Stimulated activated CD8-positive, alpha-beta memory T cell treated with anti-CD3 and anti-CD28 coated beads, Interleukin-4, amount 100 ng/mL, for 24 hours (primary cell): ENCODE data around the gene GSTA3.
"Not testable (repeated sequence)": the region's sequence is repeated elsewhere in the genome, so short reads cannot be mapped to it uniquely, and the experiment has no call there.

Source experiments
- DNase-seq: peaks from one replicate; pipeline ENCODE4 v3.0.0-alpha.2; 2020; ENCODE audit warnings: low read depth

The GSTA3 gene

DNA sequence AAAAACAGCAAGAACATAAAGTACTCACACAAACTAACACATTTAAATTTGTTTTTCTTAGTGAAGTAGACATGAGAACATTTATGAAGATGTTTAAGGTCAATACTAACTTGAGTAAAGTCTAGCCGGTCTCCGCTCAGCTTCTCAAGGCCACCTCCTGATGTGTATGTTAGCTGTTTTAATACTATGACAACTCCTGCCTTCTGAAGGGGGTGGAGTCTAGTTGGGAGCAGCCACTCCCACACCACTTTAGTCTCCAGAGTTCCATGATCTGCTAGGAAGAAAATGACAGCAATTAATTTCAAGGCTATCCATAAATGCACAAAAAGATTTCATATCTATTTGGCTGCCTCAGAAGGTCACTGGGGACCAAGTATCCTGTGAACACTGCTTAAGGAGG, at the start of gene GSTA3:
GSTA3 (minus strand) TSS at position 168 of the 400 bp plus-strand sequence. CDS start 3,864 bp downstream, outside the sequence.
- DNase-seq: no peak

DNA sequence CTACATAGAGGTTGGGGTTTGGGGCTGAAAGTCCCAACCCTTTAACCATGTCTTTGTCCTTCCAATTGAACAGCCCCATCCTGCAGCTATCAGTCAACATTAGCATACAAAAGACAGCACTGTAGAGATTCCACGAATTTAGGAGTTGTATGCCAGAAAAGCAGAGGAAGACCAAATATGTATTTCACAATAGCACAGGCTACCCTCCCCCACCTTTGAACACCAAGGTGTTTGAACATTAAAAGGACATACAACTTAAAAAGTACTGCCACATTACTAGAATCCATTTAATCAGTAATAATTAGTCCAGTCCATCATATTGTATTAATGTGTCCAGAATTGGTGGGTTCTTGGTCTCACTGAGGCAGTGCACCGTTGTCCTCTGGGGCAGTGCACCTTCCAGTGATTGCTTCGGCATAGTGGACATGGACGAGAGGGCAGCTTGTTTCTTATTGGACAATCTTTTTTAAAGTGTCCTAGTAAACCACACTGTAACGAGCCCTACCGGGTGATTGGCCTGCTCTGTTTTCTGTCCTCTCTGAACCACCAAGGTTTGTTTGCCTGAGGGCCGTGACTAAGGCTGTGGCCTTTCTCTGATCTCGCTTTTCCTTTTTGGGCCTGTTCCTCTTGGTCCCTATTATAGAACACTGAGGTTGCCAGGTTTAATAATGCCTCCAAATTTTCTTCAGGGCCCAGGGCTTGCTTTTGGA, 49.2 kb upstream of the GSTA3 start:
- DNase-seq: no peak

DNA sequence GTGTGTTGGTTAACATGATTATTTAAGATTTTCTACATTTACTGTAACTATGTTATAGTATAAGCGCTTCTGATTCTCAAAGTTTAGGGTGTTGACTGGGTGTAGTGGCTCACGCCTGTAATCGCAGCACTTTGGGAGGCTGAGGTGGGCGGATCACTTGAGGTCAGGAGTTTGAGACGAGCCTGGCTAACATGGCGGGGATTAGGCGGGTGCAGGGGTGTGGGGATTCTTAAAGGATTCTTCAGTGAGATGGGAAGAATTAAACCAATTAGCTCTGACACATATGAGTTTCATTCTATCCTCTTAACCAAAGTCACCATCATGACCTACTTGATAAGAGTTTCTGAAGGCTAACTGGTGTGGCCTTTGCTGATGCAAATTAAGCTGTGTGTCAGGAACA, 46.4 kb upstream of the GSTA3 start:
- DNase-seq: no peak

DNA sequence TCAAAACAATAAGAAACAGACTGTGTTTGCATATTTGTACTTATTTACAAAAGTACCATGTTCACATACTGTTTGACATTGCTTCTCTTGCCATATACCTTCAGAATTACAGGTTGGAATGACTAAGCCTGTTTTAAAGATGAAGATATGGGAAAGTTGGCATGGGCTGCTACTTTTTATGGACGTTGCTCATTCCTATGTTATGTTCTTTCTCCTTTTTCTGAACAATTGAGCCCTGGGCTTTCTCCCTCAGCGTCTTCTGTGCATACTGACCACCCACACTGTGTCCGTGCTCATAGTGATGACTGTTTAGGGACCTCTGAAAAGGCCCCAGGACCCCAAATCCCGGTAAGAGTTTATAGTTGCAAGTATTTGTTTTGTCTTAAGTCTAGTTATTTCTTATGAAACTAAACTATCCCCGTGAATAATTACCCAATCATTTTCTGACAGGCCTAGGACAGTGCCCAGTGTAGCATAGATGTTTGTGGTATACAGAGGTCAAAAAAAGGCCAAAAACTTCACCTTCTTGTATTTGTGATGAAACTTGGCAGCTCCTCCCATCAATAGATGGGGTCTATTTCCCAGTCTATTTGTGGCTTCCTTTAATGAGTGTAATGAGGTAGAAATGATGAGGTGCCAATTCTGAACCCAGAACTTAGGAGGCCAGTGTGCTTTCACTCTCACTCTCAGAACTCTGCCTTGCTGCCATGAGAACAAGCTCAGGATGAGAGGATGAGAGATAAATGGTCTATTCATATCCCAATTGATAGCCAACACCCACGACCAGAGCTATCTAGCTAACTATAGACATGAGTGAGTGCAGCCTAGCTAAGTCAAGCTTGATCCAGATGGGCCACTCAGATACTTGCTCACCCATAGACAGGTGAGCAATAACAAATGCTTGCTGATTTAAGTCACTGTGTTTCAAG, 44.7 kb upstream of the GSTA3 start:
- DNase-seq: no peak

DNA sequence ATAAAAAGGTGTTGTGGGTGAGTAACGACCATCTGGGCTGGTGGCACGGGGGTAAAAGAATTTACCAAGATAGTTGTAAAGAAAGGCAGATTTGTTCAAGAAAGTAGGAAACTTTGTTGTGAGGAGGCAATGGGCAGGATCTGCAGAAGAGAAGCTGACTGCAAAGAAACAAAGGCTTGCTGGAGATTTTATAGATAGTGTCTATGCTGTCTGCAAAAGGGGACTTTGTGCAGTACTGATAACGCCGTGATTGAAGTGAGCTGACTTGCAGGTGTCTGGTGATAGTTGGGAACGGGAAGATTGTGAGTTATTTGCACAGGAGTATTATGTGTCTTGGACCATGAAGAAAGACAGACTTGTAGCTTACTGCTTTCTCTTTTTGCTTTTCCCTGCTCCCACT, 36.8 kb upstream of the GSTA3 start:
- DNase-seq: no peak

DNA sequence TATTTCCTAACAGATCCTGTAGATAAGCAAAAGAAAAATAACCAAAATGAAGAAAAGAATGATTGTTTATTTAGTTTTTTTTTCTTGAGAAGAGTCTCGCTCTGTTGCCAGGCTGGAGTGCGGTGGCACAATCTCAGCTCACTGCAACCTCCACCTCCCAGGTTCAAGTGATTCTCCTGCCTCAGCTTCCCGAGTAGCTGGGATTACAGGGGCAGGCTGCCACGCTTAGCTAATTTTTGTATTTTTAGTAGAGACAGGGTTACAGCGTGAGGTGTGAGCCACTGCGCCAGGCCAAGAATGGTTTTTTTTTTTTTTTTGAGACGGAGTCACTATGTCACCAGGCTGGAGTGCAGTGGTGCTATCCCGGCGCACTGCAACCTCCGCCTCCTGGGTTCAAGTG, 33.3 kb upstream of the GSTA3 start:
- not testable (repeated sequence) for DNase-seq

DNA sequence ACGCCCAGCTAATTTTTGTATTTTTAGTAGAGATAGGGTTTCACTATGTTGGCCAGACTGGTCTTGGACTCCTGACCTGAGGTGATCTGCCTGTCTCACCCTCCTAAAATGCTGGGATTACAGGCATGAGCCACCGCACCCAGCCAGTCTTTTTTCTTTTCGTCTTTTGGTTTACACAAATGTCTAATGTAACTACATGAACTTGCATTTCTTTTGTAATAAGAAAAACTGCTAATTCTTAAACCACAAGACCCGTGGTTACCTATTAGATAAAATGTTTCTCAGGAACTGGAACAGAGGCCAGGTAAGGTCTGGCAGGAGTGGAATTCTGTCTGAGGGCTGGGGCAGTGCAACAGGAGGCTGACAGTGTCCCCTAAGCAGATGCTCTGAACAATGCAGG, 32.7 kb upstream of the GSTA3 start:
- no peak for DNase-seq

DNA sequence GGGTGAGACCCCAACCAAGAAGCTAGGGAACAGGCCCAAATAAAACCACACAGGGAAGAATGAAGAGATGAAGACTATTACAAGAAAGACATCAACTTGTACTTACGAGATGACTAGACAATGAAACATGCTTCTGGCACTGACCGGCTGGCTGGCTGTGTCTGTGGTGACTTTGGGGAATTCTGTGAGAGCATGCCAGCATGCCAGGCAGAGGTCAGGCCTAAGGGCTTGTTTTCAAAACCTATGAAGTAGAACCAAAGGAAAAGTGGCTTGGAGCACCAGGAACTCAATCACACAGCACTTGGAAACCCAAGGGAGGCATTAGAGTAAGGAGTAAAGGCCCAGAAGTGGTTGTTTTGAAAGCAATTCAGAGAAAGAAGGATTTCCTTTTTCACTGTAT, 28.4 kb upstream of the GSTA3 start:
- DNase-seq: no peak

DNA sequence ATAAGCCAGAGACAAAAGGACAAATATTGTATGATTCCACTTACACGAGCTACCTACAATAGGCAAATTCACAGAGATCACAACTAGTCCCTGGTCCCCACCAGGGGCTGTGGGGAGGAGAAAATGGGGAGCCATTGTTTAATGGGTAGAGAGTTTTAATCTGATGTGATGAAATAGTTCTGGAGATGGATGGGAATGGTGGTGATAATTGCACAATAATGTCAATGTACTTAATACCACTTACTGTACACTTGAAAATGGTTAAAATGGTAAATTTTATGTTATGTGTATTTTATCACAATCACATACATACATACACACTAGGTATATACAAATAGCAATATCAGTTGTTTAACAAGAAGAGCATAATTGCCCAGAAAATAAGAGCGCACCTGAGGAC, 24.3 kb upstream of the GSTA3 start:
- DNase-seq: no peak

DNA sequence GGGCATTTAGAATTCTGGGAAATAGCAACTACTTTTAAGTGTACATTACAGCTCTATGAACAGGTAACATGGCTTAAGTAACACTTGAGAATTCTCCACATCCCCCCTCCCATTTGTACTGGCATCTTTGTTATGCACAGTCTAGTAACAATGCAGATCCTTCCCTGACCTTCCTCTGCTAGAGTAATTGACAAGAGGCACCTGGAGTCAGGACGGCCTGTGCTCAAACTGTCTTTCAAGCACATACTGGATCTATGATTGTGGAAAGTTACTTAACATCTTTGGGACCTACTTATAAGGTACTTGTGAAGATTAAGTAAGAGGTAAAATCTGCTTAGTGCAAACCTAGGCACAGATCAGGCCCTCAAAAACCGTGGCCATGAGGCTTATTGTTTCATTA, 21.9 kb upstream of the GSTA3 start:
- DNase-seq: no peak

DNA sequence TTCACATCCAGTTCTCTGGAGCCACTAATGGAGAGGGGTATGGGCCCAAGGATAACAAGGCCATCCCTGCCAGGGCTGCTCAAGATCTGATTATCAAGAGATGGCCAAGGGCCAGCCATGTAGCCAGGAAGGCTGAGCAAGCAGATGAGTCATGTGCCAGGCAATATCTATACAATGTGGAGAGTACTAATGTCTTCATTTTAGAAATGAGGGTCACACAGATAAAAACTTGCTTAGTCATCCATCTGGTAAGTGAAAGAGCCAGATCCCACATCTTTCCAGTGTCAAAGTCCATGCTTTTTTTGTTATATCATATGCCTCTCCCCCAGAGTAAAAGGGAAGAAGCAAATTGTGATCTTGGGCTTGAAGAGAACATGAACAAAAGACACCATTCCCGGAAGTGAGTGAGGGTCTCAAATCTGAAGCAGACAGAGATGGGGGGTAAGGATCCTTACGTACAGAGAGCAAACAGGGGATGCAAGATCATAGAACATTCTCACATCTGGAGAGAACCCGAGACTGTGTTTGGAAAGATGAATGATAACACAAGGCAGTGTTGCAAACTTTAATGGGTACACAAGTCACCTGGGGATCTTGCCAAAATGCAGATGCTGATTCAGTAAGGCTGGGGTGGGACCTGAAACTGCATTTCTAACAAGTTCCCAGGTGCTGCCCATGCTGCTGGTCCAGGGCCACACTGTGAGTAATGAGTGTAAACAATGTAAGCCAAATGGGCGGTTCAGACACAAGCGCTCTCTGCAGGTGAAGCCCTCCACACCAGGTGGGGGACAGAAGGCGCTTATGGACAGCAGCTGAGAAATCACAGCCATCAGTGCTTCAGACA, 20.0 kb upstream of the GSTA3 start:
- DNase-seq: no peak

DNA sequence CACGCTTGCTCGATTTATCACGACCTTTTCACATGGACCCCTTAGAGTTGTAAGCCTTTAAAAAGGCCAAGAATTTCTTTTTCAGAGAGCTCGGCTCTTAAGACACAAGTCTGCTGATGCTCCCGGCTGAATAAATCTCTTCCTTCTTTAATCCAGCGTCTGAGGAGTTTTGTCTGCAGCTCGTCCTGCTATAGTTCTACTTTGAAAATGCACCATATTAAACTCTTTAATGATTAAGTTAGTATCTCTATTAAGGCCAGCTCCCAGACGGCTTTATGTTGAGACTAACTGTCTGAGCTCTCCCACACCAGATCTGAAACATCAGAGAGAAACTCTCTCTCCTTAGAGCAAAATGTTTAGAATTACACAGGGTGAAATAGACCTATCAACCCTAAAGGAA, 18.0 kb upstream of the GSTA3 start:
- no peak for DNase-seq

DNA sequence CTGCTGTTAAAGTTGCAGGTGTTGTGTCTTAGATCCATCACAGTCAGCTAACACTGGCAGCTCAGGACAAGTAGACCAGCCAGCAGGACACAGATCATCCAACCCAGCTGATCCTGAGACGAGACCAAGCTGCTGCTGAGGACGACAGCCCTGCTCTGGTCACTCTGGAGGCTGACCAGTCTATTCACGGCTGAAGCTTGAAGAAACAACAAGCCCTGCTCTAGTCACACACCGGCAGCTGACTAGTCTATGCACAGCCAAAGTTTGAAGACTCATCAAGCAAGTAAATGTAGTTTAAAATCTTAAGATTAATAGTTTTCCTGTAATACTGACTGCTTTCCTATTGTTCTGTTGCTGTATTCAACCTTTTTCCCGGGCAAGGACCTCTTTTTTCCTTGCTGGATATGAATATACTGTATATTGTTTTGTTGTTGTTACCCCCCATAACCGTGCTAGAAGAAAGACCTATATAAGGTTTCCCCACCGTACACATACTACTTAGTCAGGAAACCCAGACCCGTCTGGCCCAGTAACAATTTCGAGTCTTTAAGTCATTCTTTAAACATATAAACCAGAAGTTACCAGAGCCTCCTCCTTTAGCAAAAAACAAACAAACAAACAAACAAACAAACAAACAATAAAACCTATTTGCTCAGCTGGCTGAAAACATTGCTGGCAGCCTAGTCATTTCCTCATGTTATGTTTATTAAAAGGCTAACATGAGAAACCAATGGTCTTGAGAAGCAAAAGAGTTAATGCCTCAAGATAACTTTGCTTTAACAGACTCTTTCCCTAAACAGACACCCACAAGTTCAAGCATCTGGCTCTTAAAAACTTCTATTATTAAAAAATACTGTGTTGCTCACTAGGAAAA, 16.7 kb upstream of the GSTA3 start:
- DNase-seq: no peak

DNA sequence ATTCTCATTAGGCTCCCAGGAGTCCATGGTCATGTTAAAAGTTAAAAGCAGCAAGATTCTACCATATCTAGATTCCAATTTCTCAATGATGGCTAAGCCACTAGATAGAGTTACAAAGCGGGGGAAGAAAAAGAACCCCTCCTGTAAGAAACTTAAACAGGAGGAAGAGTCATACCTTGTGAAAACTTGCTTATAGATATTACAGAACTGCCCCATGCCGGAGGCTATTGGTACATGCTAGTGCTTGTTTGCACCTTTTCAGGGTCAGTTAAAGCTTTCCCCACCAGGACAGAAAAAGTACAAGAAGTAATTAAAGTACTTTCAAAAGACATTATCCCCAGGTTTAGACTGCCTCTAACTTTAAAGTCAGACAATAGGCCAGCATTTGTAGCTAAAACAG, 15.5 kb upstream of the GSTA3 start:
- DNase-seq: no peak

DNA sequence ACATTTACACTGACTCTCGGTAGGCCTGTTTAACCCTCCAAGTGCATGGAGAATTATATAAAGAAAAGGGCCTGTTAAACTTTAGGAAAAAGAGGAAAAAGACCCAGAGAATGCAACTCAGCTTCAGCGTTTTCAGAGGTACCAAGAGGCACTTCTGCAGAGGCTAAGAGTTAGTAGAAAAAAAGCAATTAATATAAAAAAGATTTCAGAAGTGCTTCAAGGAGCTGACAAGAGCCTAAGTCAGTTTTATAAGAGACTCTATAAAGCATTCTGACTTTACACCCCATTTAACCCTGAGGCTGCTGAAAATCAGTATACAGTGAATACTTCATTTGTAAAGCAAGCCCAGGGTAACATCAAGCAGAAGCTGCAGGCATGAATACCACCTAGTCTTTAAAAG, 14.2 kb upstream of the GSTA3 start:
- DNase-seq: not testable (repeated sequence)

DNA sequence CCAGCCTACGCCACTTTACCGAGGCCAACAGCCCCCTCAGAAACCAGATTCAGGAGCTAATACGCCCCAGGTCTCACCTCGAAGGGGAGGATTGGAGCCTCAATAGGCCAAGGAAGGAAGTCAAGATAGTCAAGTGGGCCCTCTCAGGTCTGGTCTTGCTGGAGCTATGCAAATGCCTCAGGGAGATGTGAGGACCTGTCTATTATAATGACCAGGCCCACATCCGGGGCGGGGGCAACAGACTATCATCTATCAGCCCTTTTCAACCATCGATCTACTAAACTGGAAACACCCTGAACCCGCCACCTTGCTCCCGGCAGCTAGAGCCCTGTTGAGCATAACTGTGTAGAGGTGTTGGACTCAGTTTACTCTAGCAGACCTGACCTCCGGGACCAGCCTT, 12.7 kb upstream of the GSTA3 start:
- no peak for DNase-seq

DNA sequence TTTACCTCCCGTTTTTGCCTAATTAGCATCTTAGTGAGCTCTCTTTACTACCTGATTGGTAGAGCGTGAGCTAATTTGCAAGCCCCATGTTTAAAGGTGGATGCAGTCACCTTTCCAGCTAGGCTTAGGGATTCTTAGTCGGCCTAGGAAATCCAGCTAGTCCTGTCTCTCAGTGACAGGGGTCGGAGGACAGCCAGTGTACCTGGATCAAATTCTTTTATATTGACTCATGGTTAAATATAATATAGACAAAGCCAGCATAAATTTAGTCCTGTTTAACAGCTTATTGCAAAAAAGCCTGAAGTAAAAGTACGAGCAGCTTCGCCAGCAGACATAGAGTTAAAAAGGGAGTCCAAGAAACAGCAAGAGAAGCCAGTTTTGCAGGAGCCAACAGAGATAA, 12.2 kb upstream of the GSTA3 start:
- no peak for DNase-seq

DNA sequence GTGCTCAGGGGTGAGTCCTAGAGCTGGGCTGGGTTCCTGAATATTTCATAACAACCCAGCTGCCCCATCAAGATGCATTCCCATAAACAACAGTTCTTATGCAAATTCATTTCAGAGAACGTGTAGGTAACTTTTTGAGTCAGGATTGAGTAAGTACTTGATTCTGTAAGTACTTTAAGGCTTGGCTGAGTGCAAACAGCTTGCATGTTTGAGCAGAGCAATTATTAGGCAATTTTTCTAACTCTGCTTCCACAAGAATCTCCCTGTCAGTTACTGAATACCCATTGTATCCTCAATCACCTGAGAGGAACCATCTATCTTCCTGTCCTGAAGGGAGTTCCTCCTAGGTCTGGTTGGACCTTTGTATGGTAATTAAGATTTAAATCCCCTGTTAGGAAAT, 10.0 kb upstream of the GSTA3 start:
- not testable (repeated sequence) for DNase-seq

DNA sequence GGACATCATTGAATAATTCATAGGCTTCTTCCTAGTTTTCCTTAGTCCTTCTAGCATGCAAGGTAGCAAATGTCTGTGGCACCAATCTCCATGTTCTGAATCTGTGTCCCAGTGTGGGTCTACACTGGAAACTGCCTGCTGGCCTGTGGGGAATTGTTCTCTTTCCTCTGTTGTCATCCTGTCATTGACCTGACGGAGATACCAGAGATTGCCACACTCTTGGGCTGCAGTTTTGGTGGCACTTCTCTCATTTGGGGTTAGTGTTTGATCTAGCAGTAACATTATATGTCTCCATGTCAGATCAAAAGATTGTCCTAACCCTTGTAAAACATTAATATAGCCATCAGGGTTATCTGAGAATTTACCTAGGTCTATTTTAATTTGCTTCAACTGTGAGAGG, 9.3 kb upstream of the GSTA3 start:
- not testable (repeated sequence) for DNase-seq

DNA sequence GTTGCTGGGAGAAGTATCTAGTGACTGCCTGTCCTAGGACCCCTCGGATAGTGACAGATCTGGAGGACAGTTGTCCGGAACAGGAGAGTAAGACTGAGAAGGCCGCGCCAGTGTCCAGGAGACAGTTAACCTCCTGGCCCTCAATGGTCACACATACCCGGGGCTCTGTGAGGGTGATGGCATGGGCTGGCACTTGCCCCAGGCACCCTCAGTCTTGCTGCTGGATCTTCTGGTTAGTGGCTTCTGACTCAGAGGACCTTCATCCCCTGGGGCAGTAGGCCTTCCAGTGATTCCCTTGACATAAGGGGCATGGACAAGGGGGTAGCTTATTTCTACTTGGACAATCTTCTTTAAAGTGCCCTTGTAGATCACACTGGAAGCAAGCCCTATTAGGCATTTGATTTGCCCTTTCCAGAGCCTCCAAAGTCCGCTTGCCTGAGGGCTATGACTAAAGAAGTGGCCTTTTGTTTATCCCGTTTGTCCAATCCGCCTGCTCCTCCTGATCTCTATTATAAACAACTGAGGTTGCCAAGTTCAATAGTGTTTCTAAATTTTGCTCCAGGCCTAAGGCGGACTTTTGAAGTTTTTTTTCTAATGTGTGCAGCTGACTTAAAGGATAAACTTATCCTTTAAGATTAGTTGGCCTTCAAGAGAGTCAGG, 8.7 kb upstream of the GSTA3 start:
- not testable (repeated sequence) for DNase-seq

DNA sequence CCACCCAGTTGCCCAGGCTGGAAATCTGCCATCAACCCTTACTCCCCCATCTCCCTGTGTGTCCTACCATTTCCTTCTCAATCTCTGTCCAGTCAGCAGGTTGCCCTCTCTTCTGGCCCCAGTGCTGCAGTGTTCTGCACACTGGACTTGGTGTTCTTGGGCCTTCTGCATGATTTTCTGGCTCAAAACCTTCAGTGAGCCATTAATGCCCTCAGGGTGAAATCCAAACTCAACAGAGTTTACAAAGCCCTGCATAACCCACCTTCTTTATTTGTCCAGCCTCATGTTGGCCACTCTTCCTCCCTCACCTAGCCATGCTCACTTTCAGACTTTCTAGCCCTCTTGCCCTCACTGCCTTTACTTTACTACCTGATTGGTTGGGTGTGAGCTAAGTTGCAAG, 5.0 kb upstream of the GSTA3 start:
- no peak for DNase-seq
